Measurements from ENCODE around the gene KLRC4.
"Not testable (repeated sequence)": the region's sequence is repeated elsewhere in the genome, so short reads cannot be mapped to it uniquely, and the experiment has no call there.

KLRC4 gene, protein sequence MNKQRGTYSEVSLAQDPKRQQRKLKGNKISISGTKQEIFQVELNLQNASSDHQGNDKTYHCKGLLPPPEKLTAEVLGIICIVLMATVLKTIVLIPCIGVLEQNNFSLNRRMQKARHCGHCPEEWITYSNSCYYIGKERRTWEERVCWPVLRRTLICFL

DNA sequence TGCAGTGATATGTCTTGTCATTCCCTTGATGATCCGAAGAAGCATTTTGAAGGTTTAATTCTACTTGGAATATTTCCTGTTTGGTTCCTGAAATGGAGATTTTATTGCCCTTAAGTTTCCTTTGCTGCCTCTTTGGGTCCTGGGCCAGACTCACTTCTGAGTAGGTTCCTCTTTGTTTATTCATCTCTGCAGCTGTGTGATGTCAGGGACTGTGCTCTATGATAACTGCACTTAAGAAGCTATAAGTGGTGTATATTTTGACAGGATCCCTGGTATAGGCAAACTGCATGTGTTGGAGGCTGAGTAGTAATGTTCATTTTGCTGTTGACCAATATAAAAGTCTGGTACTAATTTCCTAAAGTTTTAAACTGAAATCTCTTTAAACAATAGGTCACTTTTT lies at the start of gene KLRC4:
KLRC4 (minus strand) TSS at position 366 of the 400 bp plus-strand sequence; CDS start at position 184, 182 bp downstream.
- no peaks in the 10 kb centered on the region for H3K36me3 ChIP-seq (ENCODE audit: control insufficient read depth, low read depth, low read length)
- peaks cover 6% of the 10 kb centered on the region for H3K4me1 ChIP-seq (ENCODE audit: control insufficient read depth, low read depth, low read length)
- no peak within 1 kb of the TSS for H3K27ac ChIP-seq (ENCODE audit: low read length)
- H3K9me3 ChIP-seq (ENCODE audit: control insufficient read depth, low read depth, low read length) = no peaks in the 10 kb centered on the region
- H3K27me3 ChIP-seq (ENCODE audit: control insufficient read depth, insufficient read depth, low read length) = no peaks in the 10 kb centered on the region
- H3K4me3 ChIP-seq (ENCODE audit: low read length) = no peak within 1 kb of the TSS
- H3K9ac ChIP-seq (ENCODE audit: low read length) = no peak within 1 kb of the TSS

DNA sequence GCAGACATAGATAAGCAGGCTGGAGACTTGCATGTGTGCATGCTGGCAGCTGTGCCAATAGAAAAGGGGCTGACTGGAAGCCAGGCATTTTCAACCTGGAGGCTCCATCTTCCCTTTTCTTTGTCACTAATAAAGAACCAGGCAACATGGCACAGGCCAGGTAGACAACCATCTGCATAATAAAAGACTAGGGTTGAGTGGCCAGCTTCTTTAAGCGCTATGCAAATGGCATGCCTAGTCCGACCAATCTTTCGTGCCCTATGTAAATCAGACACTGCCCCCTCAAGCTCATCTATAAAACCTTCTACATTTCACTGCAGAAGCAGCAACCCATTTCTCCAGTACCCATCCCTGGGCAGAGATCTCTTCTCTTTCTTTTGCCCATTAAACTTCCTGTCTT lies 48.2 kb upstream of the KLRC4 start:
- no peak overlapping the region for H3K4me3 ChIP-seq (ENCODE audit: low read length)
- no peaks in the 10 kb centered on the region for H3K9me3 ChIP-seq (ENCODE audit: control insufficient read depth, low read depth, low read length)
- H3K36me3 ChIP-seq (ENCODE audit: control insufficient read depth, low read depth, low read length) = no peaks in the 10 kb centered on the region
- H3K9ac ChIP-seq (ENCODE audit: low read length) = no peak overlapping the region
- no peak overlapping the region for H3K27ac ChIP-seq (ENCODE audit: low read length)
- no peaks in the 10 kb centered on the region for H3K27me3 ChIP-seq (ENCODE audit: control insufficient read depth, insufficient read depth, low read length)
- peaks cover 3% of the 10 kb centered on the region for H3K4me1 ChIP-seq (ENCODE audit: control insufficient read depth, low read depth, low read length)

DNA sequence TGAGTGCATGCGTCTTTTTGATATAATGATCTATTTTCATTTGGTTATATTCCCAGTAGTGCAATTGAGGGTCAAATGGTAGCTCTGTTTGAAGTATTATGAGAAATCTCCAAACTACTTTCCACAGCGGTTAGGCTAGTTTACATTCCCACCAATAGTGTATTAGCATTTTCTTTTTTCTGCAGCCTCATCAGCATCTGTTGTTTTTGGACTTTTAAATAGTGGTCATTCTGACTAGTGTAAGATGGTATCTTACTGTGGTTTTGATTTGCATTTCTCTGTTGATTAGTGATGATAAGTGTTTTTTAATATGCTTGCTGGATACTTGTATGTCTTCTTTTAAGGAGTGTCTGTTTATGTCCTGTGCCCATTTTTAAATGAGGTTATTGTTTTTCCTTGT lies 47.3 kb upstream of the KLRC4 start:
- no peaks in the 10 kb centered on the region for H3K9me3 ChIP-seq (ENCODE audit: control insufficient read depth, low read depth, low read length)
- H3K4me3 ChIP-seq (ENCODE audit: low read length) = no peak overlapping the region
- H3K27ac ChIP-seq (ENCODE audit: low read length) = no peak overlapping the region
- H3K9ac ChIP-seq (ENCODE audit: low read length) = no peak overlapping the region
- H3K36me3 ChIP-seq (ENCODE audit: control insufficient read depth, low read depth, low read length) = no peaks in the 10 kb centered on the region
- H3K4me1 ChIP-seq (ENCODE audit: control insufficient read depth, low read depth, low read length) = peaks cover 3% of the 10 kb centered on the region
- H3K27me3 ChIP-seq (ENCODE audit: control insufficient read depth, insufficient read depth, low read length) = no peaks in the 10 kb centered on the region

DNA sequence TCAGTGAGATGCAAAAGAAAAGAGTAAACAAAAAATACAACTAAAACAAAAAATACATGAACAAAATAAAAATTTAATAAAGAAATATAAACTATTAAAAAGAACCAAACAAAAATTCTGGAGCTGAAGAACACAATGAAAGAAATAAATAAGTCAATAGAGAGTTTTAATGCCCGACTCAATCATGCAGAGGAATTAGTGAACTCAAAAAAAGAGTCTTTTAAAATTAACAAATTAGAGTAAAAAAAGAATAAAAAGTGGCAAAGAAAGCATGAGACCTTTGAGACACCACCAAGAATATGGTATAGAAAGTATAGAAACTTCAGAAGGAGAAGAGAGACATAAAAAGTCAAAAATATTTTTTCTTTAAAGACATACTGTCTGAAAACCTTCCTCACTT lies 46.2 kb upstream of the KLRC4 start:
- Histone ChIP-seq H3K4me3 (ENCODE audit: low read length) (no peak overlapping the region), H3K36me3 (ENCODE audit: control insufficient read depth, low read depth, low read length) (no peaks in the 10 kb centered on the region), H3K27me3 (ENCODE audit: control insufficient read depth, insufficient read depth, low read length) (no peaks in the 10 kb centered on the region), H3K4me1 (ENCODE audit: control insufficient read depth, low read depth, low read length) (peaks cover 3% of the 10 kb centered on the region), H3K9me3 (ENCODE audit: control insufficient read depth, low read depth, low read length) (no peaks in the 10 kb centered on the region), H3K27ac (ENCODE audit: low read length) (no peak overlapping the region), H3K9ac (ENCODE audit: low read length) (no peak overlapping the region)

DNA sequence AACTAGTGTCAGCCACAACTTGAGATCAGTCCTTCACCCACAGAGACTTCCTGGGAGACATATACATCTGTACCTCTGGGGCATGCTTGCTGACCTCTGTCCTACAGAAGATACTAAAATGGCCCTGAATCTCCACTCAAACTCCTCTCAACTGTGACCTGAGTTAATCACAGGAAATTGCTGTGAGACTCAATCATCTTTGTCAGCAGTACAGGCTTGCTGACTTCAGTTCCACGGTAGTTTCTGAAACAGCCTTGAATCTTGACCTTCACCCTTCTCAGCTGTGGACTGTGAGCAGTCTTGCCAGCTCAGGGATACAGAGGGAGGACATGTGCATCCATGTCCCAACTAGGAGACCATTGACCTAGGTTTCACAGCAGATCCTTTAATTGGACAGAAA lies 45.0 kb upstream of the KLRC4 start:
- Histone ChIP-seq H3K4me3 (ENCODE audit: low read length) (no peak overlapping the region), H3K27me3 (ENCODE audit: control insufficient read depth, insufficient read depth, low read length) (no peaks in the 10 kb centered on the region), H3K9me3 (ENCODE audit: control insufficient read depth, low read depth, low read length) (no peaks in the 10 kb centered on the region), H3K9ac (ENCODE audit: low read length) (no peak overlapping the region), H3K27ac (ENCODE audit: low read length) (no peak overlapping the region), H3K36me3 (ENCODE audit: control insufficient read depth, low read depth, low read length) (no peaks in the 10 kb centered on the region), H3K4me1 (ENCODE audit: control insufficient read depth, low read depth, low read length) (peaks cover 3% of the 10 kb centered on the region)

DNA sequence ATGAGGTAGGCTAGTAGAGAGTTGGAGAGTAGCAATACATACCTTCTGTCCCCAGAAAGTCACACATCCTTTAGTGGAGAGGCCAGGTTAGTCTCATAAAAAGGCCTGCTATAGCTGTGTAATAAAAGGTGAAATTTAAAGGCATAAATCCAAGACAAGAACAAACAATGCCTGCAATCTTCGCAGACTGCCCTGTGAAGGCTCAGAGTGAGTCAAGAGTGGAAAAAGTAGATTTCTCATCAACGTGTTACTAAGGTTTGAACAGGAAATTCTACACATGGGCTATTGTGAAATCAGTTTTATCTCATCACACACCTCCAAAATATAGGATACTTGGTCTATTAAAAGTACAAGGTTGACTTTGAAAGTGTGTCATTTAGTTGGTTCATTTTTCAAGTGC lies 43.6 kb upstream of the KLRC4 start, which contains the start of gene KLRC1:
KLRC1 (minus strand) TSS at position 222 of the 400 bp plus-strand sequence. CDS start 2,221 bp downstream, outside the sequence.
- Histone ChIP-seq H3K27me3 (ENCODE audit: control insufficient read depth, insufficient read depth, low read length) (no peaks in the 10 kb centered on the region), H3K36me3 (ENCODE audit: control insufficient read depth, low read depth, low read length) (no peaks in the 10 kb centered on the region), H3K4me3 (ENCODE audit: low read length) (no peak within 1 kb of the TSS), H3K9me3 (ENCODE audit: control insufficient read depth, low read depth, low read length) (no peaks in the 10 kb centered on the region), H3K27ac (ENCODE audit: low read length) (no peak within 1 kb of the TSS), H3K9ac (ENCODE audit: low read length) (no peak within 1 kb of the TSS), H3K4me1 (ENCODE audit: control insufficient read depth, low read depth, low read length) (peaks cover 3% of the 10 kb centered on the region)

DNA sequence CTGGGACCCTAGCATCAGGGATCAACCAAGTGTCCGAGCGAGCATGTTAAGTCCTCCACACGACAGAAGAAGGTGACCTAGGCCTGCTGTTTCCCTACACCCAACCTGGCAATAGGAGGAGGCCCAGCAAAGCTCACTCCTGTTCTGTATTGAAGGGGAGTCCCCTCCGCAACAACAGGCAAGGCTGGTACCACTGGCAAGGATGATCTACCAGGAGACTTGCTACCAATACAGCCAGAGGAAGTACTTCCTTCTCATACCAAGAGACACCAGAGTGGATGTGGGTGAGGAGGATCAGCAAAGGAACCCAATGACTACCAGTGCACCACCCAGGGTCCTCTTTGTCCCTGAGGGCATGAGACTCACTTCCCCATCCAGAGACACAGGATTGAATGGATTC lies 38.7 kb upstream of the KLRC4 start:
- Histone ChIP-seq H3K4me3 (ENCODE audit: low read length) (no peak overlapping the region), H3K36me3 (ENCODE audit: control insufficient read depth, low read depth, low read length) (no peaks in the 10 kb centered on the region), H3K27ac (ENCODE audit: low read length) (no peak overlapping the region), H3K9ac (ENCODE audit: low read length) (no peak overlapping the region), H3K9me3 (ENCODE audit: control insufficient read depth, low read depth, low read length) (no peaks in the 10 kb centered on the region), H3K4me1 (ENCODE audit: control insufficient read depth, low read depth, low read length) (no peaks in the 10 kb centered on the region), H3K27me3 (ENCODE audit: control insufficient read depth, insufficient read depth, low read length) (no peaks in the 10 kb centered on the region)

DNA sequence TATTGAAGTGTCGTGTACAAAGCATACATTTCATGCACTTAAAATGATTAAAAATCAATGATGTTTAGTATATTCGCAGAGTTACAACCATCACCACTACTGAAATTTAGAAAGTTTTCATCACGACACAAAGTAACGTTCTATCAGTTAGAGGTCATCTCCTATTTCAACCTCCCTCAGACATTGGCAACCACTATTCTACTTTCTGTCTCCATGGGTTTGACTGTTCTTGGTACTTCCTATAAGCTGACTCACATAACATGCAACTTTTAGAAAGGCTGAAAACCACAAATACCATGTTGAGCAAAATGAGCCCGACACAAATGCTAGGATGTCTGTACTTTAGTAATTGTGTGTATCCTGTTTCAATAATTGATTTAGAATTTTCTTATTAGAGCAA lies 36.5 kb upstream of the KLRC4 start:
- not testable (repeated sequence) for H3K4me3 ChIP-seq (ENCODE audit: low read length); H3K36me3 ChIP-seq (ENCODE audit: control insufficient read depth, low read depth, low read length)

DNA sequence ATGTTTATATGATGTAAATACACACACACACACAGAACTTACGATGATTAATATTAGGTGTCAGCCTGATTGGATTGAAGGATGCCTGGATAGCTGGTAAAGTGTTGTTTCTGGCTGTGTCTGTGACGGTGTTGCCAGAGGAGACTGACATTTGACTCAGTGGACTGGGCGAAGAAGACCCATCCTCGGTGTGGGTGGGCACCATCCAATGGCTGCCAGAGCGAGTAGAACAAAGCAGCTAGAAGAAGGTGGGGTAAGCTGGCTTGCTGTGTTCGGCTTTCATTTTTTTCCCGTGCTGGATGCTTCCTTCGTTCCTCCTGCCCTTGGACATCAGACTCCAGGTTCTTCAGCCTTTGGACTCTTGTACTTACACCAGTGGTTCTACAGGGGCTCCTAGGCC lies 31.6 kb upstream of the KLRC4 start:
- H3K4me1 ChIP-seq (ENCODE audit: control insufficient read depth, low read depth, low read length); H3K36me3 ChIP-seq (ENCODE audit: control insufficient read depth, low read depth, low read length); H3K27ac ChIP-seq (ENCODE audit: low read length); H3K4me3 ChIP-seq (ENCODE audit: low read length); H3K9me3 ChIP-seq (ENCODE audit: control insufficient read depth, low read depth, low read length); H3K9ac ChIP-seq (ENCODE audit: low read length); H3K27me3 ChIP-seq (ENCODE audit: control insufficient read depth, insufficient read depth, low read length): not testable (repeated sequence)

More for the DNA sequence above, 36.5 kb upstream of the KLRC4 start:
- H3K27ac ChIP-seq (ENCODE audit: low read length); H3K9me3 ChIP-seq (ENCODE audit: control insufficient read depth, low read depth, low read length); H3K4me1 ChIP-seq (ENCODE audit: control insufficient read depth, low read depth, low read length); H3K27me3 ChIP-seq (ENCODE audit: control insufficient read depth, insufficient read depth, low read length); H3K9ac ChIP-seq (ENCODE audit: low read length): not testable (repeated sequence)

DNA sequence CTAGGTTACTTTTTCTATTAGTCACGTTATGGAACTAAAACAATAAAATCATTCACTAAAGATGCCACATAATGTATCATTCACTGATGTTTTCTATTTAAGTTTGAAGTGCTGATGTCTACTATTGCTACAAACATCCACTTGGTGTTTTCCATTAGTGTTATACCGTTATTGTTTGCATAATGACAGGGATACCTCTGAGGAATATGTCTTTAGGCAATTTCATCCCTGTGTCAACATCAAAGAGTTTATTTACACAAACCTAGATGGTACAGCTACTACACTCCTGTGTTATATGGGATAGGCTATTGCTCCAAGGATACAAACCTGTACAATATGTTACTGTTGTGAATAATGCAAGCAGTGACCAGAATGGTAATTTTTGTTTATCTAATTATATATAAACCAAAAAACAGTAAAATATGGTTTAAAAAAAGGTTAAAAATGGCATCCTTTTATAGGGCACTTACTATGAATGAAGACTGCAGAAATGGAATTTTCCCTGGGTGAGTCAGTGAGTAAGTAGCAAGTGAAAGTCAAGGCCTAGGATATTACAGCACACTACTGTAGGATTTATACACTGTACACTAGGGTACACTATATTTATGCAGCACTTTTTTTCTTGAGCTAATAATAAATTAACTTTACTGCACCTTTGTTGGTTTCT lies 30.2 kb upstream of the KLRC4 start:
- H3K36me3 ChIP-seq (ENCODE audit: control insufficient read depth, low read depth, low read length); H3K9me3 ChIP-seq (ENCODE audit: control insufficient read depth, low read depth, low read length); H3K27ac ChIP-seq (ENCODE audit: low read length); H3K9ac ChIP-seq (ENCODE audit: low read length); H3K4me3 ChIP-seq (ENCODE audit: low read length); H3K4me1 ChIP-seq (ENCODE audit: control insufficient read depth, low read depth, low read length); H3K27me3 ChIP-seq (ENCODE audit: control insufficient read depth, insufficient read depth, low read length): not testable (repeated sequence)

DNA sequence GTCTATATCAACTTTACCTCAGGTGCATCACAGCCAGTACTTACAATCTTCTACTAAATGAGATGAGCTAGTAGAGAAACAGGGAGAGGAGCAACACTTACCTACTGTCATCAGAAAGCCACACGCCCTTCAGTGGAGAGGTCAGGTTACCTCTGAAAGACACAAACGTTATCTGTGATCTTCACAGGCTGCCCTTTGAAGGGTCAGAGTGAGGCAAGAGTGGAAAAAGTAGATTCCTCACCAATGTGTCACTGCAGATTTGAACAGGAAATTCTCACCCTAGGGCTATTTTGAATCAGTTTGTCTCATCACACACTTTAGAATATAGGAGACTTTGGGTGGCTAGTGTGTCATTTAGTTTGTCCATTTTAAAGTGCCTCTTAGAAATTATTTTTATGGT lies 28.0 kb upstream of the KLRC4 start:
- not testable (repeated sequence) for H3K9ac ChIP-seq (ENCODE audit: low read length); H3K27ac ChIP-seq (ENCODE audit: low read length); H3K4me3 ChIP-seq (ENCODE audit: low read length); H3K36me3 ChIP-seq (ENCODE audit: control insufficient read depth, low read depth, low read length); H3K4me1 ChIP-seq (ENCODE audit: control insufficient read depth, low read depth, low read length); H3K27me3 ChIP-seq (ENCODE audit: control insufficient read depth, insufficient read depth, low read length); H3K9me3 ChIP-seq (ENCODE audit: control insufficient read depth, low read depth, low read length)

DNA sequence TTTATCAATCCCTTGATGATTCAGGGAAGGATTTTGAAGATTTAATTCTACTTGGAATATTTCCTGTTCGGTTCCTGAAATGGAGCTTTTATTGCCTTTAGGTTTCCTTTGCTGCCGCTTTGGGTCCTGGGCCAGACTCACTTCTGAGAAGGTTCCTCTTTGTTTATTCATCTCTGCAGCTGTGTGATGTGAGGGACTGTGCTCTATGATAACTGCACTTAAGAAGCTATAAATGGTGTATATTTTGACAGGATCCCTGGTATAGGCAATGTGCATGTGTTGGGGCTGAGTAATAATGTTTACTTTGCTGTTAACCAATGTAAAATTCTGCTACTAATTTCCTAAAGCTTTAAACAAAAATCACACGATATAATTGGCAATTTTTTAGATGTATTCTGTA lies 26.3 kb upstream of the KLRC4 start, which contains the start of gene KLRC2:
KLRC2 (minus strand) TSS at position 195 of the 400 bp plus-strand sequence; CDS start at position 171, 24 bp downstream.
- not testable (repeated sequence) for H3K4me1 ChIP-seq (ENCODE audit: control insufficient read depth, low read depth, low read length); H3K27ac ChIP-seq (ENCODE audit: low read length); H3K9ac ChIP-seq (ENCODE audit: low read length); H3K36me3 ChIP-seq (ENCODE audit: control insufficient read depth, low read depth, low read length); H3K9me3 ChIP-seq (ENCODE audit: control insufficient read depth, low read depth, low read length); H3K27me3 ChIP-seq (ENCODE audit: control insufficient read depth, insufficient read depth, low read length); H3K4me3 ChIP-seq (ENCODE audit: low read length)

All from iPS-18a (cell line).